HG03025 (cell line): ENCODE data around the gene CACNA2D4.

ENCODE experiments used
- ATAC-seq: cut with Tn5 transposase; IDR thresholded peaks from one replicate; pipeline ENCODE4 v1.9.1; 2021; ENCODE audit warnings: mild to moderate bottlenecking, moderate library complexity; ENCODE audit not compliant: unreplicated experiment, low FRiP score

The CACNA2D4 gene

DNA sequence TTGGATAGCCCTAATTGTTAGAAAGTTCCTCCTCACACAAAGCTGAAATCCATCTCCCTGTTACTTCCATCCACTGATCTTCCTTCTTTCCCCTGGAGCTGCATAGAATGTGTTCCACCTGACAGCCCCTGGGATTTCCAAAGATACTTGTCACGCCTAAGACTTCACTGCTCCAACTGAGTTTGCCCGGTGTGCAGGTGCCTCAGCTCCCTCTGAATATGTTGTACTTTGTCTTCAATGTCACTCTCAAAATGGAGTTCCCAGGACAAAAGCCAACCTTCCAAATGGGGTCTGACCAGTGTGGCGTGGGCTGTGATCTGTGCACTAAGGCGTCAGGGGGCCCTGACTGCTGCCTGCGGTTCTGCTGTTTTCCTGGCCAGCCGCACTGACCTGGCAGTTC, 42.8 kb downstream of the CACNA2D4 start:
- no peak for ATAC-seq

DNA sequence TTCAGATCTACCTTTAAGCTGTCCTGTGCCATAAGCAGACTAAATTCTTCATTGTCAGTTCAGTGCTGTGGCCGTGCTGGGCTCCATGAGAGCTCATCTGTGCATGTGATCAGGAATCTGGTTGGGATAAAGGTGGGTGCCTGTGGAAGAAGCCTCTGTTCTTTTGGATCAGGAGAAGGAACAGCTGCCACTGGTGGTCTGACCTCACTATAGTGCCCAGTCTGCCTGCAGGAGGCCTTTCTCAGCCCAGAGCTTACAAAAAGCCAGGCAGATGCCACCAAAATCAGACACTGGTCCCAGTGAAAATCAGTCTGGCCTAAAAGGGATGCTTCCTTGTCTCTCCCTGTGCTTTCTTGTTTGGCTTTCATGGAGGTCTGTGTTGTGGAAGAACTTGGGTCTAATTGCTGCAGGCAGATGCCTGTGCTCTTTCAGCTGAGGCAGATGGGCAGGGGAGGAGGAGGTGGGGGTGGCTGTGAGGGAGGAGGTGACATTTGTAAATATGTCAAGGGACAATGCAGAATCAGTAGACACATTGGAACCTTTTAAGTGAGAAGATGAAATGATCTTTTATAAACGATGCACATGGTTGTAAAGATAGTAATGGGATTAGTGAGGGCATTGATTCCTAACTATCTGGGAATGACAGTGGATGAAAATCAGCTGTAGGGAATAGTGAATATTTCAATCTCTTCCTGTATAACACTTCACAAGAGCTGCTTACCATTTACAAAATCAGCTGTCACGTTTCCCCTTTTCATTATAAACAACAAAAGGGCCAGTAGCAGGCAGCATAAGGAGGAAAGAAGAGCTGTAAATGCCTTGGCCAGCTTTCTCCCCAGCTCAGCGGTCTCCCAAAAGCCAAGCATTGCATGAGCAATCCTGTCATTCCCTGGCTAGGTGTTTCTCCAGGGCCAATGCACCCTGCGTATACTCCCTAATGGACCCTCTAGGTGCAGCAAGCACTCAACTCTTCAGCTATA, 44.6 kb downstream of the CACNA2D4 start:
- no peak for ATAC-seq

DNA sequence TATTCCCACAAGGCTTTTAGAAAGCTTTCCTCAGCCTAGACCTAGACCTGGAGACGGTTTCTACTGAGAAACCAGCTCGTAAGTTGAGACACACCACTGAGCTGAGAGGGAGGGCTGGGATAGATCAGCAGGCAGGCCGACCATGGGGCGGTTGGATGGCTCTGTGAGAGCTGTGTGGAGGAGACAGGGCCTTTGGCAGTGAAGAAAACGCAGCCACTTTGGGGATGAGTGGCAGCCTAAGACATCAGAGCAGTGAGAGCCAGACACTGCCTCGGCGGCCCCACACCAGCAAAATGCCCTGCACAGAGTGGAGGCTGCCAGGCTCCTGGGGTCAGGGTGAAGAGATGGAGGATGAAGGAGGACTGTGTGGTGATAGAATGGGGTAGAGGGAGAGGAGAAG, 46.0 kb downstream of the CACNA2D4 start:
- ATAC-seq: no peak

DNA sequence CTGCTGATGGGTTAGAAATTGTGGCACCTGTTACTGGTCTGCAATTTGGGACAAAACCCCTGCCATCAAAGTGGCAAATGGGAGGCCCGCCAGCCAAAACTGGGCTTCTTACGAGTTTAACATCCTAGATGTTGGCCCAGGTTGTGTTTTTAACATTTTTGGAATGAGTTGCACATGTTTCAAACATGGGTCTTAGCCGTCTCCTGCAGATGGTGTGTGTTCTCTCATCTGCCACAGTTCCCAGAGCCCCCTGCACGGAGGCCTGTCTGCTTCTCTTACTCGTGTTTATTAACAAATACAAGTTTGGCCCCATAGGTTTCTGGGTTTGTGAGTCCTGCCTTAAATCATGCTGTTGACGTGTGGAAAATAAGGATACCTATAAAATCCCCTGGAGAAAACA, 46.5 kb downstream of the CACNA2D4 start:
- ATAC-seq: no peak

DNA sequence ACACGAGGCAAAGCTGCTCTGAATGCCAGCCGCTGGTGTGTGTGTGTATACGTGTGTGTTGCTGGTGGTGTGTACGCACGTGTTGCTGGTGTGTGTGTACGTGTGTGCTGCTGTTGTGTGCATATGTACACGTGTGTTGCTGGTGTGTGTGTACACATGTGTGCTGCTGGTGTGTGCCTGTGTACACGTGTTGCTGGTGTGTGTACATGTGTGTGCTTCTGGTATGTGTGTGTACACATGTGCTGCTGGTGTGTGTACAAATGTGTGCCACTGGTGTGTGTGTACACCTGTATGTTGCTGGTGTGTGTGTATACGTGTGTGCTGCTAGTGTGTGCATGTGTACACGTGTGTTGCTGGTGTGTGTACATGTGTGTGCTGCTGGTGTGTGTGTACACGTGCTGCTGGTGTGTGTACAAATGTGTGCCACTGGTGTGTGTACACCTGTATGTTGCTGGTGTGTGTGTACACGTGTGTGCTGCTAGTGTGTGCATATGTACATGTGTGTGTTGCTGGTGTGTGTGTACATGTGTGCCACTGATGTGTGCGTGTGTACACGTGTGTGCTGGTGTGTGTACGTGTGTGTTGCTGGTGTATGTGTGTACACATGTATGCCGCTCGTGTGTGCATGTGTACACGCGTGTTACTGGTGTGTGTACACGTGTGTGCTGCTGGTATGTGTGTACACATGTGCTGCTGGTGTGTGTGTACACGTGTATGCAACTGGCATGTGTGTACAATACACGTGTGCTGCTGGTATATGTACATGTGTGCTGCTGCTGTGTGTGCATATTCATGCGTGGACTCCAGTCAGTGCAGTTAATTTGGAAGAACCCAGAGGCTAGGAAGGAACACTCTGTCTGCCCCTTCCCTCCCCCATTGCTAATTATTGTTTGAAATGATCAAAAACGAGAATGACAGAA, 47.2 kb downstream of the CACNA2D4 start:
- ATAC-seq: no peak

DNA sequence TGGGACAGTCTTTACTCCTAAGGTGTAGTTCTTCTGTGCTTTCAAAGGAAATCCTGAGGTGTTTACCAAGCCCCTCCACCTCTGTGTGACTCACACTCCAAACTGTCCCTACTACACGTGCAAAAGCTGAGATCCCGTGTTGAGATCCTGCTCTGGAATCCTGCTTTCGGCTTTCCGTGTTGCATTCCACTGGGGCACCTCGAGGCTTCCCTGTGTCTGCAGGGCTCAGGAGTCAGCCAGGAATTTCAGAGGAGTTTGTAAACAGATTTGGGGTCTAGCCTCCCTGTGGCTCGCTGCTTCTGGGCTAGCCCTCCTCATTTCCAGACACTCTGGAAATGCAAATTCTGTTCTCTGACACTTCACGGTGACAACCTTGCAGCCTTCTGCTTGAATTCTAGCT, 48.4 kb downstream of the CACNA2D4 start:
- ATAC-seq: no peak

DNA sequence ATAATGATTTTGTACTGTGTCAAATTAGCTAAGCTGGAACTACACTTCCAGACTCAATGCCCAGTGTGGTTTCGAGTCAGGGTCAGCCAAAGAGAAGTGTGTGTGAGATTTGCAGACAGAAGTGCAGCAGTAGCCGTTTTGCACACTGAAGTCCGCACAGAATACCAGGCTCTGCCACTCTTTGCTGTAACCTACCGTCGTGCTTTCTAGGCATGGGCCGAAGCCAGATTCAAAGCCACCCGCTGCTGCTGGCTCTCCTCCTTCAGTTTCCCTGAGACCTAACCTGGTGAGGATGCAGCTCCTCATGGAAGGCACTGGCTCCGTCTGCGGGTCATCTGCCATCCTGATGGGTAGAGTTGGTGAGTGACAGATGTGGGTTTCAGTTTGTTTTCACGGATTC, 49.3 kb downstream of the CACNA2D4 start:
- ATAC-seq: no peak

DNA sequence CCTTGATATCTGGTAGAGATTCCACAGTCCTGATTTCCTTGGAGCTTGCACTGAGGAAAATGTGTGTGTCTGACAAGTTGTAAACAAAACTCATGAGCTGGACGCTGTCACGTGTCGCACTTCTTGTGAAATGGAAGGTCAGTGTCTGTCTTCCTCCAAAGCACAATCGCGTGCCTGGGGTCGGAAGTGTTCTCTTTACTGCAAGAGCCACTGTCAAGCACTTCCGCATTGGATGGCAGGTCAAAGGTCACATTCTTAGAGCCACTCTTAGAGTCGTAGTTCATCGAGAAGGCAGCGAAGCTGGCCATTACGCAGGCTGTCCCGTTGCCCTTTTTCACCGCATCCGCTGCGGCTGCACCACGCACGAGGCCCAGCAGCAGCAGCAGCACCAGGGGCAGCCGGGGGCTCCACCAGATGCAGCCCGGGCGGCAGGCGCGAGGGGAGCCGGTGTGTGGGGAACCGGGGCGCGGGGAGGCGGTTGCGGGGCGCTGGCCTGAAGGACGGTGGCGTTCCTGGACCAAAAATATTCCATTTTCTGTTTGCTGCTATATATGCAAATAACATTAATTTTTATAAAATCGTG, 53.1 kb downstream of the CACNA2D4 start:
- ATAC-seq: no peak

DNA sequence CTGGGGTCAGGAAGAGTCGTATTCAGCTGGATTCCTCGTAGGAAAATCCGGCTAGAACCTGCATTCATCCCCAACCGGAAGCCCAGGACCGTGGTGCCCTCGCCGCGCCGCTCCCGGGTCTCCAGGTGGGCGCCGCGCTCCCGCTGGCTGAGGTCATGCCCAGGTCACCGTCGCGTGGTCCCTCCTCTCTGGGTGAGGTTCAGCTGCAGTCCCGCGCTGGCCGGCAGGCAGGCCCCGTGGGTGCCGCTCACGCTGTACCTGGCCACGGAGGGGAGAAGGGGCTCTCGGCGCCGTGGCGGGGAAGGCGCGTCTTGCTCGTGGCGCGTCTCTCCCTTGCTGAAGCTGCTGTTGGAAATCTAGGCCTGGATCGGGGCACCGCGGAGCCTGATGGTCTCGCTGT, 53.6 kb downstream of the CACNA2D4 start:
- no peak for ATAC-seq

DNA sequence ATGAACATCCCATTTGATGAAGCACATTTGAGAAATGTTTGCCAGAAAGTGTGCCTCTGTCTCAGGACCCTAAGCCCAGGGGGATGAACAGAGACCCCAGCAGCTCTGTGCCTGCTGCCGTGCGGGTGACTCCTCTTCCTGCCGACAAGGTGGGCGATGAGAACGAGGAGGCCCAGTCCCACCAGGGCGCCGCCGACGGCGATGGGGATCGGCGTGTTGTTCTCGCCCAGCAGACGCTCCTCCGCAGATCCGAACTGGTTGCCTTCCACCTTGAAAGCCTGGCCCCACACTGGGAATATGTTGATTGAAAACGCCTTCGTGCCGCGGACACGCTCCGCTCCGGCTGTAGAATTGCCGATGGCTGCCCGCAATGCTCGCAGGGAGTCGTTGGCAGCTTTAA, 54.0 kb downstream of the CACNA2D4 start:
- no peak for ATAC-seq

DNA sequence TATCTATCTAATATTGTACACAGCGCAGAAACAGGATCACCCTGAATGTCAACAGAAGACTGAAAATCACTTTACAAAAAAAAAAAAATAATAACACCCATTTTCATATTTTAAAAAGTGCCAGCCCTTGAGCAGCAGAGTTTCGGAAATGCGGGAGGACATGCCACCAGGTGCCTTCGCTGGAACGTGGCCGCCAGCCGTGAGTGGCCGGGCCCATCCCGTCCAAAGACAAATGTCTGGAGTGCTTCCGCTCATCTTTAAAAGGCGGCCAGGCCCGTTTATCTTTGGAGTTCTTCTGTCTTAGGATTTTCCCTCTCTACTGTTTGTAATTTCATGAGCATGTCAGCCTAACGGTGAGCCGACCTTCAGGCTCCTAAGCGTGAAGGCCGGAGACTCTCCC, 54.6 kb downstream of the CACNA2D4 start:
- no peak for ATAC-seq

DNA sequence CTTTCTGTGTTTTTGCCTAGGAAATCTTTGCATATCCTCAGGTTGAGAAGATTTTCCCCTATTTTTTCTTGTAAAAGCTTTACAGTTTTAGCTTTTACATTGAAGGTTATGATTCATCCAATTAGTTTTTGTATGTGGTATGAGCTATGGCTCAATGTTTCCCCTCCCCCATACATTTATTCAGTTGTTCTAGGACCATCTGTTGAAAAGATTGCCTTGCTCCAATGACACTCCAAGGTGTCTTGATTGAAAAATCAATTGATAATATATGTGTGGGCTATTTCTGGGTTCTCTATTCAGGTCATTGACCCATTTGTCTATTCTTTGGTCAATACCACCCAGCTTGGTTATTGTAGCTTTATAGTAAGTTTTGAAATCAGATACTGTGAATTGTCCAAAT, 55.5 kb downstream of the CACNA2D4 start:
- no peak for ATAC-seq

DNA sequence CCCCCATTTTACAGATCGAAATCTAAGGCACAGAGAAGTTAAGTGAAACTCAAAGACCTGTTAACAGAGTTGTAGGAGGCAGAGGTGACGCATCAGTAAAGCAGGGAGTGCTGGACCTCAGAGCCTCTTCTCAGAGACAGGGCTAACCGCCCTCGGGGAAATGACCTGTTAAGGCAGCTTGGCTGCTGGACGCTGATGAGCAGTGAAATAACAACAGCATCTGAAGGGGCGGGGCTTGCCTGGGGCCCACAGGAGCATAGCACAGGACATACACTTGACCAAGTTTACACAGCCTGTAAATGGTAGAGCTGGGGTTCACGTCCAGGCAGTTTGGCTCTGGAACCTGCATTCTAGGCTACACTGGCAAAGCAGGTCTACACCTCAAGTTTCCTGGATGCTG, 58.8 kb downstream of the CACNA2D4 start:
- no peak for ATAC-seq

DNA sequence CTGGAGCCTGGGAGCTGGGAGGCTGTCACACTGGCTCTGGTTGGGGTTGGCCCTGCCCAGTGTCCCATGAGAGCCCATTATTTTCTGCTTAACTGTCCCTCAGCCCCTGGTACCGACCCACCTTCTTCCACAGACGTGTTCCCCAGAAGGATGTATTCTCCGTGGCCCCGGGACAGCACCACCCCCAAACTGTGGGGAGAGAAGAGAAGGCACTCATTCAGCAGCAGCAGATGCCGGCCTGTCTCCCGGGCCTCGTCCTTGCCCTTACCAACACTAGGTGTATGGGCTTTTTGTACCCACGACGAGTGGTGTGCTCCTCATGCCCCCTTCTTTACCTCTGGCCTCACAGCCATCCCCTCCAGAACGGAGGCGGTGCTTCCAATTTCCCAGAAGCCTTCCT, 60.0 kb downstream of the CACNA2D4 start:
- no peak for ATAC-seq

DNA sequence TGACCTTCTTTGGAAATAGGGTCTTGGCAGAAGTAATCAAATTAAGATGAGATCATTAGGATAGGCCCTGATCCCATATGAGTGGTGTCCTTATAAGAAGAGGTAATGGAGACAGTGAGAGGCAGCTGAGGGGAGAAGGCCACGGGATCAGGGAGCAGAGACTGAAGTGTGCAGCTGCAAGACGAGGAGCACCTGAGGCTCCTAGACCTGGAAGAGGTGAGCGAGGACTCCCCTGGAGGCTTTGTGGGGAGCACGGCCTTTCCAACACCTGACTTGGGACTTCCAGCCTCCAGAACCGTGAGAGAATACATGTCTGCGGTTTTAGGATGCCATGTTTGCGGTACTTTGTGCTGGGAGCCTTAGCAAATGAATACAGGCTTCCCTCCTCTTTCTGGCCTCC, 60.6 kb downstream of the CACNA2D4 start:
- ATAC-seq: no peak

DNA sequence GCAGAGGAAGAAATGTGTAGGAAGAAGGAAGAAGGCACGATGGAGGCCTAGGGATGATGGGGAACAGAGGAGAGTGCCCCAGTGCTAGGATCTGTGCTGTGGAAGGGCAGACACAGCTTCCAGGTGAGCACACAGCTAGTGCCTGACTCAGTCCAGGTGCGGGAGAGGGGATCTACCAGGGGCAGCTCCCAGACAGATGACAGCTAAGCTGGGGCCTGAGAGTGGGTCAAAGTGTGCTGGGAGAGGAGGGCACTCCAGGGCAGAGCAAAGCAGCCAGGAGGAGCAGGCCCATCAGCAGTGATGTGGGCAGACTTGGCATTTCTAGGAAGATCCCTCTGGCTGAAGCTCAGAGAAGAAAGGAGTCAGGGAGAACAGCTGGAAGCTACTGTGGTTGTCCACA, 61.4 kb downstream of the CACNA2D4 start:
- no peak for ATAC-seq

DNA sequence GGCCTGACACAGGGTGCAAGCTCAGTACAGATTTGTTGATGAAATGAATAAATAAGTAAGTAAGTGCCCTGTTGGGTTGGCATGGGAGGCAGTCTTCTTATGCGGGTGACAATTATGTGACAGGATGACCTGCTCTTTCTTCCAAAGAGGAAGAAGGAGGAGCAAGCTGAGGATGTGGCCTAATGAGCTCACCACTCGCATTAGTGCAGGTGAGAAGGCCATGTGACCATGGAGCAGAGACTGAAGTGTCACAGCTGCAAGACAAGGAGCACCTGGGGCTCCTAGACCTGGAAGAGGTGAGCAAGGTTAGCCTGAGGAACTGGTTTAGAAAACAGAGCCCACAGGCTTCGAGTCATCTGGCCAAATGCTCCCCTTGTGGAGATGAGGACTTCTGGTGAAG, 63.2 kb downstream of the CACNA2D4 start:
- no peak for ATAC-seq

DNA sequence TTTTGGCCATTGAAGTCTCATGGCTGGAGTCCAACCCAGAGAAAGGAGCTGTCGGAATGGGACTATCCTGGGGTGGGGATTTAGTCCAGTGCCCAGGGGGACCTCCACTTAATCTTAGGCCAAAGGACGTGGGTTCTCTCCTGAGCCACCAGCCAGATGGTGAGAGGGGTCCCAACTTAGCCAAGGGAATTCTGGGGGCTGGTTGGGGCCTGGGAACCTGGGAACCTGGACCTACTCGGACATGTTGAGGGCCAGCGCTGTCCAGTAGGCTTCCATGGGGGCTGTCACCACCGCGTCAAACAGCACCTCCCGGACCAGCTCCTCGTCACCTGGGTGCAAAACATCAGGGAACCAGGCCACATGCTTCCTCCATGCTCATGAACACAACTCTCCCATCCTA, 64.7 kb downstream of the CACNA2D4 start:
- no peak for ATAC-seq

DNA sequence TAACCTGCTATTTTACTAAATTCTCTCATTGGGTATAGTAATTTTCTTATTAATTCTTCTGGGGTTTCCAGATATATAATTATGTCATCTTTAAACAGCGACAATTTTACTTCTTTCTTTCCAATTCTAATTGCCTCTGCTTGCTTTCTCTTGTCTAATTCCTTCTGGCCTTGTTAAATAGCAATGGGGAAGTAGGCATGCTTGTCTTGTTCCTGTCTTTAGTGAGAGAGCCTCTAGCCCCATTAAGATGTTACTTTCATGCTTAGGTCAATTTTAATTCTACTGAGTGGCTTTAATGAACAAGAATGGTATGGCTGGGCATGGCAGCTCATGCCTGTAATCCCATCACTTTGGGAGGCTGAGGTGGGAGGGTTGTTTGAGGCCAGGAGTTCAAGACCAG, 66.4 kb downstream of the CACNA2D4 start:
- ATAC-seq: no peak

DNA sequence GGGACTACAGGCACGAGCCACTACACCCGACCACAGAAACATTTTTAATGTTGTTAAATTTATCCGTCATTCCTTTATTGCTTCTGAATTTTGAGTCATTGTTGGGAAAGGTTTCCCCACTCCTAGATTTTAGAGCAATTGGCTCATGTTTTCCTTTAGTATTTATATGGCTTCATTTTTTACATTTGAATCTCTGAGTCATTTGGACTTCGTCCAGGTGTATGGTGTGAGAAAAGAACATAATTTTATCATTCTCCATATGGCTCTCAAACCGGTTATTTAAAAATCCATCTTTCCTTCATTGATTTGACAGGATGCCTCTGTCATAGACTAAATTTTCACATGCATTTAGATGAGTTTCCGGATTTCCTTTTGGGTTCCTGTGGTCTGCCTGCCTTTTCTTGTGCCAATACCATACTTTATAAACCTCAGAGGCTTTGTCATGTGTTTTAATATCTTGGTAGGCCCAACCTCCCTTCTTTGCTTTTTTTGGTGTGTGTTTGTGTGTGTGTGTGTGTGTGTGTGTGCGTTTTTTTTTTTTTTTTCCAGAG, 67.2 kb downstream of the CACNA2D4 start:
- no peak for ATAC-seq

DNA sequence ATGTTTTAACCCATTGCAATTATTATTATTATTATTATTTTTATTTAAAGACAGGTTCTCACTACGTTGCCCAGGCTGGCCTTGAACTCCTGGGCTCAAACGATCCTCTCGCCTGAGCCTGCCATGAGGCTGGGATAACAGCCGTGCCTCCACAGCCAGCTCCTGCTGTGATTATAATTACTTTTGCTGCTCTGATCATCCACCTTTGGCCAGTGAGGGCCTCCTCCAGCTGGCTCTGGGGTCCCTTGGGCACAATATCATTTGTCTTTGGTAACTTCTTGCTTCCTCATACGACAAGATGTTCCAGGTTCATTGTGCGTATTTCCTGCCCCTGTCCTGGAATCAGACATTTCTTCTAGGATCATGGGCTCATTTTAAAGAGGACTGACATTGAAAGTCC, 69.7 kb downstream of the CACNA2D4 start:
- ATAC-seq: no peak
